ENCODE data around the gene GRN. TPM values are rescaled to one million over a fixed set of nuclear protein-coding genes. Genes with fewer than 3 reads are reported as not detected.

Gene GRN
- total RNA-seq, 3 donors from 2014 or later (not counting 1 experiment from before 2014, with no cell fraction given): 42.4 to 69.8 (median 55.6) TPM

DNA sequence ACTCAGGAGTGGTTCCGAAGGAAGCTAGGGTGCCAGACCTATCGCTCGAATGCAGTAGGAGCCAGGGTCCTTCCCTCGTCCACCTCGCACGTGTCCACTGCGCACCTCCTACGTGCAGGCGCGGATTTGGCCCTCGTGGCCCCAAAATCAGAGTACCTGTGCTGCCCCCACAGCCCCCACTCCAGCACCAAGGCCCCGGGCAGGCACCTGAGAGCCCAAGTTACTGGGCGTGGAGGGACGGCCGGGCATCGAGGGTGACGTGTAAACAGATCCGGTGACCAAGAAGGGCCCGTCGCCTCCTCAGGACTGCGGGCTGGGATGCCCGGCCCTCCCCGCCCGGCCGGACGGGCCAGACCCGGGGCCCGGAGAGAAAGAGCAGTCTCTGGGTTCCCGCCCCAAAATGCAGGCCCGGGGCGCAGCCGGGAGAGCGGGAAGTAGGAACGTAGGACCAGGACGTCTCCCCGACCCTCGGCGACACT lies 21.0 kb upstream of the GRN start:
- Mint-ChIP-seq H3K9me3 (no peaks in the 10 kb centered on the region), H3K36me3 (no peaks in the 10 kb centered on the region), H3K27me3 (ENCODE audit: low read depth in 2 of 2) (no peaks in the 10 kb centered on the region), H3K4me3 (peak overlapping the region; percentile 83), H3K4me1 (peaks cover 5 to 26% of the 10 kb centered on the region in 2 donors), H3K27ac (peak overlapping the region; percentile 56 to 58)
- no peak for ATAC-seq
- TF ChIP-seq, protein P1, sequence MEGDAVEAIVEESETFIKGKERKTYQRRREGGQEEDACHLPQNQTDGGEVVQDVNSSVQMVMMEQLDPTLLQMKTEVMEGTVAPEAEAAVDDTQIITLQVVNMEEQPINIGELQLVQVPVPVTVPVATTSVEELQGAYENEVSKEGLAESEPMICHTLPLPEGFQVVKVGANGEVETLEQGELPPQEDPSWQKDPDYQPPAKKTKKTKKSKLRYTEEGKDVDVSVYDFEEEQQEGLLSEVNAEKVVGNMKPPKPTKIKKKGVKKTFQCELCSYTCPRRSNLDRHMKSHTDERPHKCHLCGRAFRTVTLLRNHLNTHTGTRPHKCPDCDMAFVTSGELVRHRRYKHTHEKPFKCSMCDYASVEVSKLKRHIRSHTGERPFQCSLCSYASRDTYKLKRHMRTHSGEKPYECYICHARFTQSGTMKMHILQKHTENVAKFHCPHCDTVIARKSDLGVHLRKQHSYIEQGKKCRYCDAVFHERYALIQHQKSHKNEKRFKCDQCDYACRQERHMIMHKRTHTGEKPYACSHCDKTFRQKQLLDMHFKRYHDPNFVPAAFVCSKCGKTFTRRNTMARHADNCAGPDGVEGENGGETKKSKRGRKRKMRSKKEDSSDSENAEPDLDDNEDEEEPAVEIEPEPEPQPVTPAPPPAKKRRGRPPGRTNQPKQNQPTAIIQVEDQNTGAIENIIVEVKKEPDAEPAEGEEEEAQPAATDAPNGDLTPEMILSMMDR (IDR thresholded peaks at IDR 0.05): no peak
- H3K4me1 ChIP-seq (ENCODE audit: control insufficient read depth, insufficient read depth, low read length): peaks cover 40% of the 10 kb centered on the region
- intact Hi-C loops (cut with micrococcal nuclease): no loop called here
- no peaks in the 10 kb centered on the region for H3K9me3 ChIP-seq (ENCODE audit: control insufficient read depth, insufficient read depth, low read length)
- H3K4me3 ChIP-seq (ENCODE audit: low read length): peak overlapping the region; percentile 91
- peaks cover 26% of the 10 kb centered on the region for H3K36me3 ChIP-seq (ENCODE audit: control insufficient read depth, insufficient read depth, low read length)
- WGBS (ENCODE audit: insufficient coverage): 2% methylated on average over 38 of the region's 38 CpGs
- H3K27ac ChIP-seq (ENCODE audit: low read length): peak overlapping the region; percentile 41
- no peaks in the 10 kb centered on the region for H3K27me3 ChIP-seq (ENCODE audit: control insufficient read depth, insufficient read depth, low read length)
- no peak for DNase-seq

DNA sequence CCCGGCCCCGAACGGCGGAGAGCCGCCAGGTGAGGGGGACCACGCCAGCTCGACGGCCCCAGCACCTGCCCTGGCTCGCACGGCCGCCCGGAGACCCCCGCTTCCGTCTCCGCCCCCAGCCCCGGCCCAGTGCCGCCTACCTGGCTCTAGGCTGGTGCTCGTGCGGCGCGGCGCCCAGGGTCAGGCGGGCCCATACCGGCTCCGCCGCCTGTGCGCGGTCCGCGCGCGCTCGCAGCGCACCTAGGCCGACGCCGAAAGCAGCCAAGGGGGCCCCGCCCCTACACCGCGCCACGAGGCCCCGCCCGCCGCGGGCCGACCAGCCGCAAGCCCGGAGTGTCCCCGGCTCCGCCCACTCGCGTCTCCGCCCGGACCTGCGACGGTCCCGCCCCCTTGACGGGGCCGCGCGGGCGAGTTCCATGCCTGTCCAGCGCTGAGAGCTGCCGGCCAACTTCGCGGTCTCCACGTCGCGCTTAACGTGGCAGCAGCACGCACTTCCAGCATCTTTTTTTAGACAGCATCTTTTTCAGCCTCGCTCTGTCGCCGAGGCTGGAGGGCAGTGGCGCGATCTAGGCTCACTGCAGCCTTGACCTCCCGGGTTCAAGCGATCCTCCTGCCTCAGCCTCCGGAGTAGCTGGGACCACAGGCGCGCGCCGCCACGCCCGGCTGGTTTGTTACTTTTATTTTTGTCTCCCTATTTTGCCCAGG lies 20.4 kb upstream of the GRN start, which contains the start of gene SLC25A39:
TSS of gene SLC25A39 (minus strand) at position 253 of the 705 bp plus-strand sequence. CDS start 1,261 bp downstream, outside the sequence.
- peaks cover 23% of the 10 kb centered on the region for H3K36me3 ChIP-seq (ENCODE audit: control insufficient read depth, insufficient read depth, low read length)
- H3K27ac ChIP-seq (ENCODE audit: low read length): peak within 1 kb of the TSS; percentile 99
- Mint-ChIP-seq H3K4me3 (peak within 1 kb of the TSS; percentile 92), H3K9me3 (no peaks in the 10 kb centered on the region), H3K27me3 (ENCODE audit: low read depth in 2 of 2) (no peaks in the 10 kb centered on the region), H3K27ac (peak within 1 kb of the TSS; percentile 97 to 98), H3K36me3 (no peaks in the 10 kb centered on the region), H3K4me1 (peaks cover 5 to 26% of the 10 kb centered on the region in 2 donors)
- WGBS (ENCODE audit: insufficient coverage): under 1% methylated on average over 85 of the region's 85 CpGs
- TF ChIP-seq, protein P1 (IDR thresholded peaks at IDR 0.05): no peak
- ATAC-seq: peak; percentile 72 to 92 (median 76)
- peak; percentile 97 to 99 for DNase-seq
- peak within 1 kb of the TSS; percentile 91 for H3K4me3 ChIP-seq (ENCODE audit: low read length)
- no peaks in the 10 kb centered on the region for H3K9me3 ChIP-seq (ENCODE audit: control insufficient read depth, insufficient read depth, low read length)
- H3K4me1 ChIP-seq (ENCODE audit: control insufficient read depth, insufficient read depth, low read length): peaks cover 40% of the 10 kb centered on the region
- intact Hi-C loops (cut with micrococcal nuclease): loop anchor here (5.0 kb wide), 1 partner anchor 202 kb away; the partner anchor contains the start of gene HDAC5
- no peaks in the 10 kb centered on the region for H3K27me3 ChIP-seq (ENCODE audit: control insufficient read depth, insufficient read depth, low read length)

DNA sequence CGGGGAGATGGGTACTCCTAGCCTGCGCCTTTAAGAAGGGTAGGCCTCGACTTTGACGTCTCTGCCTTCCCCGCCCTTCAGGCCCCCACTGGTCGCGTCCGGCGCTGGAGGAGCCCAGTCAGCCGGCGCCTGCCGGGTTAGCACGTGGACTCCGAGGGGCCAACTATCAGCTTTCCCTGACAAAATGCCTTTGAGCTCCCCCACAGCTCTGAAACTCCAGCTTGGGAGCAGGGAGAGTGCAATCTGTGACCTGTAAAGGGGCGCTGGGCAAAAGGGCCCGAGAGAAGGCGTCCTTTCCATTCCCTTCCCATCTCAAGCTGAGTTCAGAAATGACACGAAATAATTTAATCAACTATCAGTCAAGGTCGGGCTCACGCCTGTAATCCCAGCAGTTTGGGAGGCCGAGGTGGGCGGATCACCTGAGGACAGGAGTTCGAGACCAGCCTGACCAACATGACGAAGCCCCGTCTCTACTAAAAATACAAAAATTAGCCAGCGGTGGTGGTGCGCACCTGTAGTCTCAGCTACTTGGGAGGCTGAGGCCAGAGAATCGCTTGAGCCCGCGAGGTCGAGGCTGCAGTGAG lies 18.1 kb upstream of the GRN start:
- DNase-seq (peak; percentile 89 to 96), ATAC-seq (peak; percentile 68 to 86 (median 72))
- H3K4me3 Mint-ChIP-seq: peak overlapping the region; percentile 59
- H3K9me3 Mint-ChIP-seq: no peaks in the 10 kb centered on the region
- Histone ChIP-seq H3K9me3 (ENCODE audit: control insufficient read depth, insufficient read depth, low read length) (no peaks in the 10 kb centered on the region), H3K36me3 (ENCODE audit: control insufficient read depth, insufficient read depth, low read length) (peaks cover 4% of the 10 kb centered on the region), H3K4me3 (ENCODE audit: low read length) (peak overlapping the region; percentile 22), H3K27me3 (ENCODE audit: control insufficient read depth, insufficient read depth, low read length) (no peaks in the 10 kb centered on the region), H3K27ac (ENCODE audit: low read length) (peak overlapping the region; percentile 61), H3K4me1 (ENCODE audit: control insufficient read depth, insufficient read depth, low read length) (peaks cover 45% of the 10 kb centered on the region)
- 28% methylated on average over 30 of the region's 31 CpGs for WGBS (ENCODE audit: insufficient coverage)
- TF ChIP-seq, protein P1 (IDR thresholded peaks at IDR 0.05): no peak
- H3K4me1 Mint-ChIP-seq: peaks cover 10 to 32% of the 10 kb centered on the region in 2 donors
- intact Hi-C loops (cut with micrococcal nuclease): loop anchor here (2.0 to 5.0 kb wide), 2 partner anchors 186 to 205 kb away; partner anchors contain the start of genes HDAC5 and HROB
- H3K27ac Mint-ChIP-seq: peak overlapping the region; percentile 97 to 98
- H3K36me3 Mint-ChIP-seq: no peaks in the 10 kb centered on the region
- no peaks in the 10 kb centered on the region for H3K27me3 Mint-ChIP-seq (ENCODE audit: low read depth in 2 of 2)

Measured in natural killer cell (primary cell).